ENCODE data around the gene EEF1AKMT4. TPM values are rescaled to one million over a fixed set of nuclear protein-coding genes. Genes with fewer than 3 reads are reported as not detected.
A peak's percentile ranks its signal among the peaks of the same experiment; 100 is the strongest.

Gene EEF1AKMT4
- total and polyA plus RNA-seq, 2 of the 4 experiments (the other 2 are of a cell fraction), result 2.9 to 3.6 TPM

DNA sequence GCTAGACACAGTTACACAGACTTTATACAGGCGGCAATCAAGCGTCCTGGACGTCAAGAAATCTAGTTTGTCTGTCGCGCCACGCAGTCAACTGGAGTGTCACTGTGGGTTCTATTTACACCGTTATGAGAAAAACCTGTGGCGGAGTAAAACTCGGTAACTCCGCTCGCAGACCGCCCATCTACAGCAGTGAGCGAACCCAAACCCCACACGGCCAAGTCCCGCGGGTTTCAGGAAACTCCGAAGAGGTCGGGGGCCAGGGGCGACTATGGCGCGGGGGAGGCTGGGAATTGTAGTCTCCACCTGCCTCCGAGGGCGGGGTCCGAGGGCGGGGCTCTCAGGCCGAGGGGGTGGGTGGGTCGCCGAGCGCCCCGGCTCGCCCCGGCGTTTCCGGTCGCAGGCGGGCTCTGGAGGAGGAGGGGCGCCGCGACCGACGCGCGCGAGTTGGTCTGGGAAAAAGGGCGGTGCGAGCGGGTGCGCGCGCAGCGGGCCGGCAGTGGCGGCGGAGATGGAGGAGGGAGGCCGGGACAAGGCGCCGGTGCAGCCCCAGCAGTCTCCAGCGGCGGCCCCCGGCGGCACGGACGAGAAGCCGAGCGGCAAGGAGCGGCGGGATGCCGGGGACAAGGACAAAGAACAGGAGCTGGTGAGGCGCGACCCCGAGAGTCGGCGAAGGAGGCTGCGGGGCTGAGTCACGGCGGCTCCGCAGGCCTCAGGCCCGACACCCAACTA lies 49.5 kb downstream of the EEF1AKMT4 start, which contains the start of gene PSMD2:
Gene PSMD2 (plus strand): TSS at position 483 of the 729 bp plus-strand sequence. CDS start 26 bp downstream, at position 509.
- peak within 1 kb of the TSS; percentile 81 for H2BK120ac ChIP-seq (ENCODE audit: low read depth, low read length)
- H3K4me3 ChIP-seq (ENCODE audit: insufficient read depth, low read depth, low read length), result peak within 1 kb of the TSS; percentile 96
- TF ChIP-seq, protein P1, sequence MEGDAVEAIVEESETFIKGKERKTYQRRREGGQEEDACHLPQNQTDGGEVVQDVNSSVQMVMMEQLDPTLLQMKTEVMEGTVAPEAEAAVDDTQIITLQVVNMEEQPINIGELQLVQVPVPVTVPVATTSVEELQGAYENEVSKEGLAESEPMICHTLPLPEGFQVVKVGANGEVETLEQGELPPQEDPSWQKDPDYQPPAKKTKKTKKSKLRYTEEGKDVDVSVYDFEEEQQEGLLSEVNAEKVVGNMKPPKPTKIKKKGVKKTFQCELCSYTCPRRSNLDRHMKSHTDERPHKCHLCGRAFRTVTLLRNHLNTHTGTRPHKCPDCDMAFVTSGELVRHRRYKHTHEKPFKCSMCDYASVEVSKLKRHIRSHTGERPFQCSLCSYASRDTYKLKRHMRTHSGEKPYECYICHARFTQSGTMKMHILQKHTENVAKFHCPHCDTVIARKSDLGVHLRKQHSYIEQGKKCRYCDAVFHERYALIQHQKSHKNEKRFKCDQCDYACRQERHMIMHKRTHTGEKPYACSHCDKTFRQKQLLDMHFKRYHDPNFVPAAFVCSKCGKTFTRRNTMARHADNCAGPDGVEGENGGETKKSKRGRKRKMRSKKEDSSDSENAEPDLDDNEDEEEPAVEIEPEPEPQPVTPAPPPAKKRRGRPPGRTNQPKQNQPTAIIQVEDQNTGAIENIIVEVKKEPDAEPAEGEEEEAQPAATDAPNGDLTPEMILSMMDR (conservative IDR thresholded peaks at IDR 0.05; ENCODE audit: low read depth, low read length), result no peak
- no peak for TF ChIP-seq SMC3 (IDR thresholded peaks at IDR 0.05; ENCODE audit: low read depth, low read length)
- peak; percentile 71 for TF ChIP-seq POLR2A (IDR thresholded peaks at IDR 0.05; ENCODE audit: low read depth, low read length)
- TF ChIP-seq RCOR1 (IDR thresholded peaks at IDR 0.05; ENCODE audit: insufficient replicate concordance, low read length), result no peak
- TF ChIP-seq CEBPB (IDR thresholded peaks at IDR 0.05; ENCODE audit: low read depth, low read length), result no peak
- no peak for TF ChIP-seq MXI1 (IDR thresholded peaks at IDR 0.05; ENCODE audit: borderline replicate concordance, low read depth, low read length)
- TF ChIP-seq MAZ (IDR thresholded peaks at IDR 0.05; ENCODE audit: borderline replicate concordance, low read depth, low read length), result peak; percentile 98
- TF ChIP-seq, protein P2, sequence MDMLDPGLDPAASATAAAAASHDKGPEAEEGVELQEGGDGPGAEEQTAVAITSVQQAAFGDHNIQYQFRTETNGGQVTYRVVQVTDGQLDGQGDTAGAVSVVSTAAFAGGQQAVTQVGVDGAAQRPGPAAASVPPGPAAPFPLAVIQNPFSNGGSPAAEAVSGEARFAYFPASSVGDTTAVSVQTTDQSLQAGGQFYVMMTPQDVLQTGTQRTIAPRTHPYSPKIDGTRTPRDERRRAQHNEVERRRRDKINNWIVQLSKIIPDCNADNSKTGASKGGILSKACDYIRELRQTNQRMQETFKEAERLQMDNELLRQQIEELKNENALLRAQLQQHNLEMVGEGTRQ (IDR thresholded peaks at IDR 0.05; ENCODE audit: low read depth, low read length), result no peak; the same call in 1 of the 2 replicates
- TF ChIP-seq, protein P3, sequence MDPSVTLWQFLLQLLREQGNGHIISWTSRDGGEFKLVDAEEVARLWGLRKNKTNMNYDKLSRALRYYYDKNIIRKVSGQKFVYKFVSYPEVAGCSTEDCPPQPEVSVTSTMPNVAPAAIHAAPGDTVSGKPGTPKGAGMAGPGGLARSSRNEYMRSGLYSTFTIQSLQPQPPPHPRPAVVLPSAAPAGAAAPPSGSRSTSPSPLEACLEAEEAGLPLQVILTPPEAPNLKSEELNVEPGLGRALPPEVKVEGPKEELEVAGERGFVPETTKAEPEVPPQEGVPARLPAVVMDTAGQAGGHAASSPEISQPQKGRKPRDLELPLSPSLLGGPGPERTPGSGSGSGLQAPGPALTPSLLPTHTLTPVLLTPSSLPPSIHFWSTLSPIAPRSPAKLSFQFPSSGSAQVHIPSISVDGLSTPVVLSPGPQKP (IDR thresholded peaks at IDR 0.05; ENCODE audit: borderline replicate concordance, low read depth, low read length), result no peak
- no peak for TF ChIP-seq RFX5 (IDR thresholded peaks at IDR 0.05; ENCODE audit: low read depth, low read length)
- peaks cover 25 to 44% of the 10 kb centered on the region in 2 experiments for H3K79me1 ChIP-seq (ENCODE audit: low read depth in 1 of 2, low read length in 2 of 2)
- peak within 1 kb of the TSS; percentile 99 for H3K23ac ChIP-seq (ENCODE audit: low read depth, low read length)
- peaks cover 40% of the 10 kb centered on the region for H4K20me1 ChIP-seq (ENCODE audit: insufficient read depth, low read length)
- H3K9me1 ChIP-seq (ENCODE audit: insufficient read depth, low read length), result no peaks in the 10 kb centered on the region; the same call in 1 of the 2 replicates
- H3K56ac ChIP-seq (ENCODE audit: extremely low read depth, insufficient read depth, low read length), result peak within 1 kb of the TSS; percentile 92
- H3K9me3 ChIP-seq (ENCODE audit: control insufficient read depth, insufficient read depth, low read length), result no peaks in the 10 kb centered on the region
- no TSS peak for BruUV-seq (replicated peaks)
- dilution Hi-C loops (cut with HindIII; ENCODE audit: low sequenced_read_pairs, unreplicated experiment), result no loop called here
- intact Hi-C loops (cut with micrococcal nuclease), result loop anchor here (1.0 kb wide), 1 partner anchor 15 kb away; the partner anchor contains the start of gene EIF4G1
- in situ Hi-C loops (cut with MboI; ENCODE audit: low sequenced_read_pairs), result no loop called here
- peak within 1 kb of the TSS; percentile 95 for H3K4me2 ChIP-seq (ENCODE audit: low read depth, low read length)
- peak within 1 kb of the TSS; percentile 81 for H3K18ac ChIP-seq (ENCODE audit: low read depth, low read length)
- peak within 1 kb of the TSS; percentile 97 for H4K91ac ChIP-seq (ENCODE audit: insufficient read depth, low read depth, low read length)
- H4K8ac ChIP-seq (ENCODE audit: low read depth in 2 of 2, low read length in 2 of 2), result peak within 1 kb of the TSS; percentile 94 to 100
- peak within 1 kb of the TSS; percentile 91 for H3K27ac ChIP-seq (ENCODE audit: insufficient read depth, low read length)
- H3K27me3 ChIP-seq (ENCODE audit: control insufficient read depth, insufficient read depth, low read length), result peaks cover 3% of the 10 kb centered on the region; the same call in 1 of the 2 replicates
- peak within 1 kb of the TSS; percentile 58 for H2AK5ac ChIP-seq (ENCODE audit: low read depth, low read length)
- peak within 1 kb of the TSS; percentile 97 for H3K4ac ChIP-seq (ENCODE audit: low read depth, low read length)
- ATAC-seq (ENCODE audit: low read depth), result peak; percentile 98
- POLR2A ChIA-PET (ENCODE audit: unreplicated experiment), result no interaction called here
- 1% methylated on average over 16 of the region's 78 CpGs; no CpG with 5 or more reads in 1 of the 2 experiments for WGBS, 2 experiments (ENCODE audit: extremely low coverage in 2 of 2, insufficient read length in 1 of 2)
- peak within 1 kb of the TSS; percentile 94 for H4K5ac ChIP-seq (ENCODE audit: low read depth, low read length)
- H2AK9ac ChIP-seq (replicated peaks; ENCODE audit: low read depth, low read length, poor library complexity), result peak within 1 kb of the TSS; percentile 98
- peaks cover 28% of the 10 kb centered on the region for H3K36me3 ChIP-seq (ENCODE audit: control insufficient read depth, insufficient read depth, low read length)
- peak; percentile 93 for DNase-seq
- peaks cover 2% of the 10 kb centered on the region; the same call in 1 of the 2 replicates for H3K4me1 ChIP-seq (ENCODE audit: control insufficient read depth, insufficient read depth, low read length)
- H2BK20ac ChIP-seq (ENCODE audit: low read depth, low read length), result 0 out of 2 replicates have a peak within 1 kb of the TSS, but pooled peaks have one; percentile 45
- peak within 1 kb of the TSS; percentile 85 for H2BK5ac ChIP-seq (ENCODE audit: low read depth, low read length, poor library complexity, severe bottlenecking)
- H3K9ac ChIP-seq (ENCODE audit: low read depth, low read length), result peak within 1 kb of the TSS; percentile 93
- peak within 1 kb of the TSS; percentile 99 for H2AFZ ChIP-seq (replicated peaks; ENCODE audit: low read length, poor library complexity)
- peak within 1 kb of the TSS; percentile 100 for H3K14ac ChIP-seq (replicated peaks; ENCODE audit: low read depth, low read length)
- CTCF ChIA-PET, result interaction anchor here (0.9 kb wide), 1 partner anchor 10 kb away, joined by 3 read pairs; no protein-coding TSS in a partner anchor
- peak within 1 kb of the TSS; percentile 12; the same call in 1 of the 3 replicates for H2BK15ac ChIP-seq (ENCODE audit: low read depth, low read length)

Measured in IMR-90 (cell line).